Posterior vena cava (tissue), 2 donors: ENCODE results near the gene GALR2. TPM values are rescaled to one million over a fixed set of nuclear protein-coding genes. Genes with fewer than 3 reads are reported as not detected.
"Not testable (repeated sequence)": the region's sequence is repeated elsewhere in the genome, so short reads cannot be mapped to it uniquely, and the experiment has no call there.

ENCODE experiments used
- DNase-seq: peaks from one replicate; pipeline ENCODE4 v3.0.0-alpha.2; 2020; ENCODE audit warnings: low spot score
- intact Hi-C, 2 donors: fragments of 100-400 bp; cut with DNase I; formaldehyde crosslinking; loops; one replicate each; pipeline versions ENCODE4 v1.14.1 to v1.14.2; 2022 to 2023
- total RNA-seq, 2 donors: library from RNA; stranded (reverse); fragmentation: NEBNext Ultra II Directional; extraction: Animal tissue kit (Norgen Biotek cat#: 25700); gene quantifications; one replicate each; pipeline ENCODE4 v1.2.1, GENCODE V29; 2021
- donor health status: DM: yes; HTN: yes; CAD: no.
- donor health status: DM: yes; HTN: yes; CAD: no.

The GALR2 gene
- total RNA-seq, 2 donors from 2014 or later = not detected

DNA sequence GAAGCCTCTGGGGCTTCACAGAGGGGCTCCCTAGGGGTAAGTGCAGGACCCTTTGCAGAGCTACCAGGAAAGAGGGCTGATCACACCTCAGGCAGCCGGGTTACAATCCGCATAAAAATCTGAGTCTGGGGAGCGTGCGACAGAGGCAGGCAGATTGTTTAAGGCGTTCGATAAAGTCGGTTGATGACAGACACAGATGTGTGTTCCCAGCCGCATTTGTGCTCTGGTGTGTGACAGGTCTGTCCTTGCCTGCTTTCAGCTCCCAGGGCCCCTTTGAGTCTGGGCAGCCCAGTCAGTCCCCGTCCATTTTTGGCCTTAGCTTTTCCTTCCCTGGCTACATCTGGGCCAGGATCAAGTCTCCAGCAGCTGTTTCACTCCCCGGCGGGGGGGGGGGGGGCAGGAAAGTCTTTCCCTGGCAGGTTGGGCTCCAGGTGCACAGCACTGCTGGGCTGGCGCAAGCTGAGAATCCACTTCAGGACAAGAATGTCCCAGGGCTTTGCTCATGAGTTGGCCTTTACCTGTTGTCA lies 3.1 kb downstream of the GALR2 start:
- intact Hi-C loops = no loop called here
- DNase-seq = no peak

DNA sequence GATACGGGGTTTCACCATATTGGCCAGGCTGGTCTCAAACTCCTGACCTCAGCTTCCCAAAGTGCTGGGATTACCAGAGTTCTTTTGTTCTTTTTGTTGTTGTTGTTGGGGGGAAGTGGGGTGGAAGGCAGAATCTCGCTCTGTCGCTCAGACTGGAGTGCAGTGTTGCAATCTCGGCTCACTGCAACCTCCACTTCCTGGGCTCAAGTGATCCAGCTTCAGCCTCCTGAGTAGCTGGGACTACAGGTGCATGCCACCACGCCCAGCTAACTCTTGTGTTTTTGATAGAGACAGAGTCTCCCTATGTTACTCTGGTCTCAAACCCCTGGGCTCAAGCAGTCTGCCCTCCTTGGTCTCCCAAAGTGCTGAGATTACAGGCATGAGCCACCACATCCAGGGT lies 3.8 kb downstream of the GALR2 start:
- intact Hi-C loops, DNase-seq: not testable (repeated sequence)

DNA sequence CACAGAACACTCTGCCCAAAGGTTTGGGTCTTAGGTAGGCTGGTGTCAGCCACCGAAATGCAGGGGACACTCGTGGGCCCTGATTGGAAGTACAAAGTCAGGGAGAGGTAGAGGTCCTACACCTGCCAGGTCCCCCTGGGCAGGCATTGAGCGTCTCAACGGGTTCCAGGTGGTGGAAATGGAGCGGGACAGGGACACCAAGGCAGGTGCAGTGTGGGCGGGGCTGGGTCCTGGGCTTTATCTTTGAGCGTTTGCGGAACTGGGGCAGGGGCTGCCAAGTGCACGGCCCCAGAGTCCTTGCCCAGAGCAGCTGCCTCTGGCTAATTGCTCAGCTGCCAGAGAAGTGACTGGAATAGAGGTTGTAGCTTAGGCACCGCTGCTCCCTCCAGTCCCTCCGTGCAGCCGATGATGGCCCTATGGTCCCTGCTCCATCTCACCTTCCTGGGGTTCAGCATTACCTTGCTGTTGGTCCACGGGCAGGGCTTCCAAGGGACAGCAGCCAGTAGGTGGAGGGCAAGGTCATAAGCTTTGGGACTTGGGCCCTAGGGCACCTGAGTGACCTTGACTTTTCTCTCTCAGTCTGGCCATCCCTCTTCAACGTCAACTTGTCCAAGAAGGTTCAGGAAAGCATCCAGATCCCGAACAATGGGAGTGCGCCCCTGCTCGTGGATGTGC lies 4.4 kb downstream of the GALR2 start, which contains the start of gene ZACN:
Gene ZACN (plus strand): TSS at position 323 of the 675 bp plus-strand sequence. CDS start 83 bp downstream, at position 406.
- intact Hi-C loops = no loop called here
- DNase-seq = peak; percentile 73

DNA sequence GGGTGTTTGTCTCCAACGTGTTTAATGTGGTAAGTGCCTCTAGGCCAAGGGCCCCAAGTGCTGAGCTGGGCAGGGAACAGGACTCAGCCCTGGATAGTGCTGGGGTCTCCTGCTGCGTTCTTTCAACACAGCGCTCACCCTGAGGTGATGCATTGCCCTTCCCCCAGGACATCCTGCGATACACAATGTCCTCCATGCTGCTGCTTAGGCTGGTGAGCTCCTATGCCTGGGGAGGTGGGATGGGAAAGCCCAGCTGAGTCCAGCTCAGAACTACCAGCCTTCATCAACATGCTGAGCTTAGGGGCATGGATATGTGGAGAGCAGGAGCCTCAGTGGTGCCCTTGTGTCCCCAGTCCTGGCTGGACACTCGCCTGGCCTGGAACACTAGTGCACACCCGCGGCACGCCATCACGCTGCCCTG lies 5.0 kb downstream of the GALR2 start:
- peak; percentile 58 for DNase-seq
- intact Hi-C loops = no loop called here

DNA sequence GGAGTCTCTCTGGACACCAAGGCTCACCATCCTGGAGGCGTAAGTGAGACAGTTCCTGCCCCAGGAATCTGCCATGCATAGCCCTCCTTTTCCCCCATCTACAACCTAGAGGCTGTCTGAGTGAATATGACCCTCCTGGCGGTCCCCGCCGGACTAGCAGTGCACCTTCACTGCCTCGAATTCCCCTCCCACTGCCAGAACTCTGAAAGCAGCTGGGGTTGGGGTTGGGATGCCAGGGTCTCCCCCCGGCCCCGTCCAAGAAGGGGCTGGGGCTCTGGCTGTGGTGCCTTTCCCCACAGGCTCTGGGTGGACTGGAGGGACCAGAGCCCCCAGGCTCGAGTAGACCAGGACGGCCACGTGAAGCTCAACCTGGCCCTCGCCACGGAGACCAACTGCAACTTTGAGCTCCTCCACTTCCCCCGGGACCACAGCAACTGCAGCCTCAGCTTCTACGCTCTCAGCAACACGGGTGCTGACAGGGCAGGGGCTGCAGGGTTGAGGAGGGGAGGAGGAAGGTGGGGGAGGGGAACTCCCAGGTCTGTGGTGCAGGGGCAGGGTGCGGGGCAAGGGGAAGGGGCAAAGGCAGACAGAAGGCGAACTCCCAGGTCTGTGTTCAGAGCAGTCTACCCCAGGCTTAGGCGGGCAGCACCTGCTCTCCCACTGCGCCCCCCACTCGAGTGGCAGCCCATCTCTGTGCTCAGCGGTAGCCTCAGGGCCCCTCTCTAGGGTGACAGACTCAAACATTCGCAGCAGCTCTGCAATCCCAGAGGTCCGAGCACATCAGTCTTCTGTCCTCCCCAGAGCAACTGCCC lies 5.6 kb downstream of the GALR2 start:
- intact Hi-C loops = no loop called here

DNA sequence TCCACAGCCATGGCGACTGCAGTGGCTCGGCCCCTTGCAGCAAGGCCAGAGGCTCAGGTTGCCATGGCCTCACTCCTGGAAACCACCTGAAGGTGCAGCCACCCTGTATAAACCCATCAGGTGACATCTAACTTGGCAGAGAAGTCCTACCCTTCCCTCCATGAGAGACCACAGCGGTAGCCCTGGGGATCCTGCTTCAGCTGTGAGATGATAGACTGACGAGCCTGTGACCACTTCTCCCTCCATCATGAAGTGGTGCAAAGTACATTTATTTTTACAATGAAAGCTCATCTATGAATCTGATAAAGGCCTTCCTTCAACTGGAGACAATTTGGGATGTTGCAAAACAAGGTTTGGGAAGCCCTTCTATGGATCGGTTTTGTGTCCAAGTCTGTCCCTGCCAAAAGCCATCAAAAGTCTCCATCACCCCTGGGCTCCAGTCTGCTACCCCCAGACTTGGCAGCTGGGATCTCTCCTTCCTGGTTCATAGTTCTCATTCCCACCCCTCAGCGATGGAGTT lies 6.2 kb downstream of the GALR2 start:
- DNase-seq = no peak
- intact Hi-C loops = no loop called here

More for the DNA sequence above, 5.6 kb downstream of the GALR2 start:
- DNase-seq = peak; percentile 77

DNA sequence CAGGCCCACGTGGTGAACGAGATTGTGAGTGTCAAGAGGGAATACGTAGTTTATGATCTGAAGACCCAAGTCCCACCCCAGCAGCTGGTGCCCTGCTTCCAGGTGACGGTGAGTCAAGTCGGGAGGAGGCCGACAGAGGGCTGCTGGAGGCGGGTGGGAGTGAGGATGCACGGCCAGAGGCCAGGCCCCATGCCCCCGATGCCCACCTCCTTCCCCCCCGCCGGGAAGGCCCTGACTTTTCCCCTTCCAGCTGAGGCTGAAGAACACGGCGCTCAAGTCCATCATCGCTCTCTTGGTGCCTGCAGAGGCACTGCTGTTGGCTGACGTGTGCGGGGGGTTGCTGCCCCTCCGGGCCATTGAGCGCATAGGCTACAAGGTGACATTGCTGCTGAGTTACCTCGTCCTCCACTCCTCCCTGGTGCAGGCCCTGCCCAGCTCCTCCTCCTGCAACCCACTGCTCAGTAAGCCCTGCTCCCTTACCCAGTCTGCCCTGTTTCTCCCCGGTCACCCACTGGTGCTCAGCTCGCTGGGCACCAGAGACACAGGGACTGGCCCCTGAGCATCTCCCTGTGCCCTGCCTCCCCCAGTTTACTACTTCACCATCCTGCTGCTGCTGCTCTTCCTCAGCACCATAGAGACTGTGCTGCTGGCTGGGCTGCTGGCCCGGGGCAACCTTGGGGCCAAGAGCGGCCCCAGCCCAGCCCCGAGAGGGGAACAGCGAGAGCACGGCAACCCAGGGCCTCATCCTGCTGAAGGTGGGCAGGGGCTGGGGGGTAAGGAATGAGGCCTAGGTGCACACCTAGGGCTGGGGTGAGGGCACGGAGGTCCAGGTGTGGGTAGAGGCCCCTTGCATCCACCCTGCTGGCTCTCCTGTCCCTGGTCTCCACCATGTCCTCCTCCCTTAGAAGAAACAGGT lies 7.0 kb downstream of the GALR2 start:
- intact Hi-C loops = no loop called here
- peak; percentile 65 for DNase-seq

DNA sequence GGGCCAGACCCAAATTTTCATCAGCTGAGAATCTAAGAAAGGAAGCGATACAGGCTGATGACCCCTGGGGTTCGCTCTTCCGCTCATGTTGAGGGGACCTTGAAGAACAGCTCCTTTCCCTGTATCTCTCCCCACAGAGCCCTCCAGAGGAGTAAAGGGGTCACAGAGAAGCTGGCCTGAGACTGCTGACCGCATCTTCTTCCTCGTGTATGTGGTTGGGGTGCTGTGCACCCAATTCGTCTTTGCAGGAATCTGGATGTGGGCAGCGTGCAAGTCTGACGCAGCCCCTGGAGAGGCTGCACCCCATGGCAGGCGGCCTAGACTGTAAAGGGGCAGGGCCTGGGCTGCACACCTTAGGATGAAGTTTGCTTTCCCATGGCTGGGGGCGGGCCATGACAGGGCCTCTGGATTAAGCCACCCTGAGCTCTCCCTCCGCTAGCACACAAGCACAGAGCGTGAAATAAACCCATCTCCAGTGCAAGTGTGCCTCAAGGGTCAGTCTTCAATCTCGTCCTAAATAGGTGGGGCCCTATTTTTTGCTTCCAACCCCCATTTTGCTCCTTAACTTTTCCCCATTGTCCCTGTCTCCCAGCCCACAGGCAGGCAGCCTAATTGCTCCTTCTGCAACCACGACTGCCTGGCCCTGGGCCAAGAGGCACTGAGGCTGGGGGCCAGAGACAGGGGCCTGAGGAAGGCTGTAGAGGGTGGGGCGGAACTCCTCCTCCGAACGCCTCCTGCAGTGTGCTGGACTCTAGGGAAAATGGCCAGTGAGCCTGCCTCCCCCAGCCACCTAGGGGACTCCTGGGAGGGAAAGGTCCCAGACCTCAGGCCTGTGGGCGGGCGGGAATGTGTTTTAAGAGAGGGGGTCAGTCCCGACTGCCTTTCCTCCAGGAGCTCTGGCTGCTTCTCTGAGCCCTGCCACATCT lies 8.0 kb downstream of the GALR2 start:
- intact Hi-C loops = no loop called here

DNA sequence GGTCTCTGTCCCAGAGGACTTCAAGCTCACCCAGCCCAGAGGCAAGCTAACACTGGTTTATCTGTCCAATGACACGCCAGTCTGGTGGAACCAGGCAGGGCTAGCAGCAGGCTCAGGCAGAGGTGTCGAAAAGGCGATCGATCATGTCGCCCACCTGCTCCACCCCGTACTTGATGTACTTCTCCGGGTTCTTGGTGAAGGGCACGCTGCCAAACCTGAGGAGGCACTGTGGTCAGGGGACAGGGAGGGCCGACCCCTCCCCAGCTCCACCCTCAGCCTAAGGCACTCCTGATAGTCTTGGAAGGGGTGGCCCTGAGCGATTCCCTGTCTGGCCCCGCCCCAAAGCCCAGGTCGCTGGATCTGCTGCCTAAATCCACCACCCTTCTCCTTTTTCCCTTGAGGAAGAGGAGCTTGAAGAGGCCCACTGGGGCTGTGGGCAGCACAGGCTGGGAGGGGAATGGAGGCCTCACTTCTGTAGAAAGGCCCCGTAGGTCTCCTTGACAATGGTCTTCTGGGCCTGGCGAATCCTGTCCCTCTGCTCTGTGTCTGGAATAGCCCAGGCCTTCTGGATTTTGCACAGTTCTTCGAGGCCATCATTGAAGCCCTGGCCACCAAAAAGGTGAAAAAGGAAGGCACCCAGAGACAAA lies 9.1 kb downstream of the GALR2 start:
- intact Hi-C loops = no loop called here
- peak; percentile 79 for DNase-seq

More for the DNA sequence above, 8.0 kb downstream of the GALR2 start:
- peak; percentile 78 for DNase-seq

DNA sequence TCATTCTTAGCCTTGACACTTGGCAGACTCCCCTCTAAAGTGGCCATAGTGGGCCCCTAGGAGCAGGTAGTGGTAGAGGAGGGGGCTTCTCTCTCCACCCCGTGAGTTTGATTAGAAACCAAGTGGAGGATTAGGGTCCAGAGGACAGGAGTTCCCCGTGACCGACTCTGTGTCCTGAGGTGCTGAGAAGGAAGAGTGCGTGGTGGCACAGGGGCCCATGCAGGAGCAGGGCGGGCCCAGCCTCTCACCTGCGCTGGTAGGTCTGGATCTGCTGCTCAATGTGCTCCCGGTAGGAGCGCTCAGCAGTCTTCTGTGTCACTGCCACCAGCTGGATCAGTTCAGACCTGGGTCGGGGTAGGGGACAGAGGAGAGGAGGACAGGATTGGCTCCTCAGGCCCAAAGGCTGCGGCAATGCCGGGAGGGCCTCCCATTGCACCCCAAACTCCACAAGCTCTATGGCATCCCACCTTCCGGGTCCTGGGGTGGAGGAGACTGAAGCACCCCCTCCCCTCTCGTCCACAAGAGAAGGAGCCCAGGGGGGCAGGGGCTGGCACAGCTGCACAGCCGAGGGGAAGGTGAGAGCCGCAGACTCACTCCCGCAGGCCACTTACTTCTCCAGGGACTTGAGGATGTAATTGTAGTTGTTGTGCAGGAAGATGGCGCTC lies 10.6 kb downstream of the GALR2 start:
- intact Hi-C loops = no loop called here
- DNase-seq = peak; percentile 76

DNA sequence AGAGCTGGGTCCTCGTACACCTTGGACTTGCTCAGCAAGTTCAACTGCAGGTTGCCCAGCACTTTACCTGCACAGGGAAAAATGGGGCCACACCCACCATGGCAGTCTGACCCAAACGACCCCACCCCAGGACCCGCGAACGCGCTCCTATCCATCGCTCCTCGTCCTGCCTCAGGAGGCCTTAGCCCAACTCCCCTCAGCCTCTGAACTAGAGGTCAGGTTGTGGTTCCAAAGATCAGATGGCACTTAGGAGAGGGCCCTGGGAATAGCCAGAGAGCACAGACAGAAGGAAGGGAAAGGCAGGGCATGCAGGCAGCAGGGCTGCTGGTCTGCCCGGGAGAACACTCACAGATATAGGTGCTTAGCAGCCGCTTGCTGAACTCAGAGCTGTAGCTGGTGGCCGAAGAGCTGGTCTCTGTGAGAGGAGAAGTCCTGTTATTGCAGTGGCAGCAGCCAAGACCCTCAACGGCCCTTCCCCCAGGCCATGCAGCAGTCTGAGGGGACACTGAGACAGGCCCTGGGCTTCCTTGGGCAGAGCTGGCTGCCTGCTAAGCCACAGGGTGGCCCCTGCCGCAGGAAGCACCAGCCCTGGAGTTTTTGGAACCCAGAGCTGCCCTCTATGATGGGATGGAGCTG lies 11.3 kb downstream of the GALR2 start:
- intact Hi-C loops = no loop called here

DNA sequence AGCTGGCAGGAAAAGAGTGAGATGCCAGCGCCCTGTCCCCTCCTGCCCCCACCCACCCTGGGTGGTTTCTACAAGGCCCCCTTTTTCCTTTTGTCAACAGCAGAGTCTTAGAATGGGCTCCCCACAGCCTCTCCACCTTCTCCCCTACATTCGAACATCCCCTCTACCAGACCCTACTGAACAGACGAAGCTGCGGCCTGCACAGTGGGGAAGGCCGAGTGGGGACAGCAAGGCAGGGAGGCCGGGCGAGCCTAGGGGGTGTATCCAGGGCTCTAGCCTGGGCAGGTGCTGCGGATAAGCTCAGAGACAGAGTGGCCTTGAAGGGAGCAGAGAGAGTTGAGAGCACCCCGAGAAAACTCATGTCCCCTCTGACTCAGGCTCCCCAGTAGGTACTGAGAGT lies 11.8 kb downstream of the GALR2 start:
- DNase-seq = peak; percentile 75

More for the DNA sequence above, 11.3 kb downstream of the GALR2 start:
- peak; percentile 70 for DNase-seq

DNA sequence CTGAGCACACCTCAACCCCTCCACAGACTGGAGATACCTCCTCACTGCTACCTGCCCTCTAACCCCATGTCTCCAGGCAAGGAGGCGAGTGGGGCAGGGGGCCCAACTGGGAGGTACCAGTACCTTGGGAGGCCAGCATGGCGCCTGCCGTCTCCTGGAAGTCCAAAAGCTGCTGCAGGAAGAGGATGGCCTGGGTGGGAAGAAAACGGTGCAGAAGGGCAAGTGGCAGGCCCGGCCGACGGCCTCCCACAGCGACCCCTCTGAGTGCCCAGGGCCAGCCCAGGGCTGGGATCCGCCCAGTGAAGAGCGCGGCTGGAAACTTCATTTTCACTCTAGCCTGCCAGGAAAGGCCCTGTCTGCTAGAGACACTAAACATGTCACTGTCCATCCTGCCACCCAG lies 12.9 kb downstream of the GALR2 start:
- DNase-seq = peak; percentile 70
- intact Hi-C loops = no loop called here

More for the DNA sequence above, 11.8 kb downstream of the GALR2 start:
- intact Hi-C loops = no loop called here

DNA sequence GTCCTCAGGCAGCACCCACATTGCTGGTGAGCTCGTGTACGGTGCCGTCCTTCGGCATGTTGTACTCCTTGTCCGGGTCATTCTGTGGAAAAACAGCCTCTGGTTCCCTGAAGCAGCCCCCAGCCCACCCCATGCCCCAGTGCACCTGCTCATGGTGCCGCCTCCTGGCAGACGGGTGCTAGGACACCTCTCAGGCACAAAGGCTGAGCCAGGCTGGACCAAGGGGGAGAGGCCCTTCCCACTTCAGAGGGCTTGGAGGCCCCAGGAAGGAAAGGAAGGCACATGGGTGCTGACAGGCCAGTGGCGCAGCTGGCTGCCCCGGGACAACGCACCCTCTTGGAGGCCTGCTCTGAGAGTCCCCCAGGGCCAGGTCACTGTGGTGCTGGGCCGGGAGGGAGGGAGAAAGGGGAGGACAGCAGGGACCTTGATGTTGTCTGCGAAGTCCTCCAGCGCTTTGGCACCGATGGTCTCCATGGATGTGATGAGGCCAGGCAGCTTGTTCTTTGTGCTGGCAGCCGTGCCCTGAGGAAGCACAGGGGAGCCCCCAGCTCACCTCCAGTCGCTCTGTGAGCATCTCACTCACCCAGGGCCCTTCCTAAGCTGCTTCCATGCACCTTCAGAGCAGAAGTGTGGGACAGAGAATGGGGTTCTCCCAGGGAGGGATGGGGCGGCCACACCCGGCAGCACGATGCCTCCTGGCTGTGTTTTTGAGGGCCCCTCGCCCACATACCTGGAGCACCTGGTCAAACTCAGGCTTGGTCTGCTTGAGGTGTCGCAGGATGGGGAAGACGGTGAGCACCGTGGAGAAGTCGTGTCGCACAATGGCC lies 13.7 kb downstream of the GALR2 start:
- peak; percentile 46 for DNase-seq
- intact Hi-C loops = no loop called here

DNA sequence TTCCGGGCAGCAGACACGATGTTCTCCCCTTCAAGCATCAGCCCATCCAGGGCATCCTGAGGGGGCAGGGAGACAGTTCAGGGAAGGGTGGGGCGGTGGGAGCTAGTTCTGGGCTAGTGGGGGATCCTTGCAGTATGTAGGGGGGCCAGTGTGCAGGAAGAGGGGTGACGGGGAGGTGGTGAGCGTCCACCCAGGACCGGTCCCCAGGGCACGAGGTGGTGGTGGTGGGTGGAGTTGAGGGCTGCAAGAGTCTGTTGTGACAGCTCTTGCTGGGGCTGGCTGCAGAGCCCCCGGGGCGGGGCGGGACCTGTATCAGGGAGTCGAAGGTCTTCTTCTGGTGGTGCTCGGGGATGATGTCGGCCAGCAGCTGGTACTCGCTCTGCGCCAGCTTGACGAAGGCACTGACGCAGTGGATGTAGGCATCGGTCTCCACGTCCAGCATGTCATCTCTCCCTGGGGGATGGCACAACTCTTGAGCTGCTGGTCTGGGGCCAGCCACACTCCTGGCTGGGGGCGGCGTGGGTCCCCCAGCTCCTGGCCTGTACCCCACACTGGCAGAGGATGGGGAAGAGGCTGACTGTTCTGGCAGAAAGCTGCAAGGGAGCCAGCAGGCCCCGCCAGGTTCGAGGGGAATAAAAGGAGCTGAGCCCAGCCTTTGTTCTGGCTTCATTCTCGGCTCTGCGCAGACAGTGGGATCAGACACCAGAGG lies 14.4 kb downstream of the GALR2 start:
- intact Hi-C loops = no loop called here
- DNase-seq = no peak
